Type B pancreatic cell (in vitro differentiated cells): ENCODE data around the gene LPCAT1. TPM values are rescaled to one million over a fixed set of nuclear protein-coding genes. Genes with fewer than 3 reads are reported as not detected.

ENCODE experiments used
- DNase-seq: peaks from one replicate; pipeline ENCODE4 v3.0.0; 2021; ENCODE audit warnings: mixed read lengths; ENCODE audit not compliant: unreplicated experiment; ENCODE audit errors: extremely low spot score
- H3K27ac Mint-ChIP-seq: 2 replicates; pipeline ENCODE4 v1.8.0; 2021; ENCODE audit warnings: mild to moderate bottlenecking, mixed read lengths
- H3K27me3 Mint-ChIP-seq: 2 replicates; pipeline ENCODE4 v1.8.0; 2021; ENCODE audit warnings: mixed read lengths
- H3K36me3 Mint-ChIP-seq: 2 replicates; pipeline ENCODE4 v1.8.0; 2021; ENCODE audit warnings: mixed read lengths
- H3K4me1 Mint-ChIP-seq: one replicate; pipeline ENCODE4 v1.8.0; 2021; ENCODE audit warnings: mixed read lengths; ENCODE audit not compliant: unreplicated experiment
- H3K4me3 Mint-ChIP-seq: 2 replicates; pipeline ENCODE4 v1.8.0; 2021; ENCODE audit warnings: mild to moderate bottlenecking, mixed read lengths
- H3K9me3 Mint-ChIP-seq: 2 replicates; pipeline ENCODE4 v1.8.0; 2021; ENCODE audit warnings: mixed read lengths
- total RNA-seq: library from RNA; stranded (reverse); gene quantifications from 2 replicates; pipeline ENCODE4 v1.2.1, GENCODE V29; 2021; ENCODE audit warnings: low replicate concordance
- TF ChIP-seq, protein P1 (sequence below): fragments of 200-600 bp; sonication (generic); conservative IDR thresholded peaks from 2 replicates; pipeline ENCODE4 v1.5.0; 2021; ENCODE audit warnings: antibody characterized with exemption, mild to moderate bottlenecking

Gene LPCAT1
- total RNA-seq, 1 donor from 2014 or later: 91.6 TPM

- H3K9me3 Mint-ChIP-seq: no peaks in the 10 kb centered on the region
- no peaks in the 10 kb centered on the region for H3K36me3 Mint-ChIP-seq
- H3K4me3 Mint-ChIP-seq: no peak overlapping the region
Measured at GRCh38 chr5:1526681-1527131, 2.9 kb upstream of the LPCAT1 start.

GRCh38 chr5:1526190-1526631, 2.5 kb upstream of the LPCAT1 start:
- no peaks in the 10 kb centered on the region for H3K27me3 Mint-ChIP-seq
- H3K36me3 Mint-ChIP-seq: no peaks in the 10 kb centered on the region
- H3K4me3 Mint-ChIP-seq: no peak overlapping the region
- H3K9me3 Mint-ChIP-seq: no peaks in the 10 kb centered on the region
- no peak overlapping the region for H3K27ac Mint-ChIP-seq
- DNase-seq: peak; percentile 57
- peaks cover 13% of the 10 kb centered on the region for H3K4me1 Mint-ChIP-seq
- TF ChIP-seq, protein P1, sequence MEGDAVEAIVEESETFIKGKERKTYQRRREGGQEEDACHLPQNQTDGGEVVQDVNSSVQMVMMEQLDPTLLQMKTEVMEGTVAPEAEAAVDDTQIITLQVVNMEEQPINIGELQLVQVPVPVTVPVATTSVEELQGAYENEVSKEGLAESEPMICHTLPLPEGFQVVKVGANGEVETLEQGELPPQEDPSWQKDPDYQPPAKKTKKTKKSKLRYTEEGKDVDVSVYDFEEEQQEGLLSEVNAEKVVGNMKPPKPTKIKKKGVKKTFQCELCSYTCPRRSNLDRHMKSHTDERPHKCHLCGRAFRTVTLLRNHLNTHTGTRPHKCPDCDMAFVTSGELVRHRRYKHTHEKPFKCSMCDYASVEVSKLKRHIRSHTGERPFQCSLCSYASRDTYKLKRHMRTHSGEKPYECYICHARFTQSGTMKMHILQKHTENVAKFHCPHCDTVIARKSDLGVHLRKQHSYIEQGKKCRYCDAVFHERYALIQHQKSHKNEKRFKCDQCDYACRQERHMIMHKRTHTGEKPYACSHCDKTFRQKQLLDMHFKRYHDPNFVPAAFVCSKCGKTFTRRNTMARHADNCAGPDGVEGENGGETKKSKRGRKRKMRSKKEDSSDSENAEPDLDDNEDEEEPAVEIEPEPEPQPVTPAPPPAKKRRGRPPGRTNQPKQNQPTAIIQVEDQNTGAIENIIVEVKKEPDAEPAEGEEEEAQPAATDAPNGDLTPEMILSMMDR: no peak

More at GRCh38 chr5:1526681-1527131, 2.9 kb upstream of the LPCAT1 start:
- H3K27me3 Mint-ChIP-seq: no peaks in the 10 kb centered on the region
- TF ChIP-seq, protein P1: no peak
- H3K27ac Mint-ChIP-seq: no peak overlapping the region
- DNase-seq: no peak
- peaks cover 11% of the 10 kb centered on the region for H3K4me1 Mint-ChIP-seq

DNA sequence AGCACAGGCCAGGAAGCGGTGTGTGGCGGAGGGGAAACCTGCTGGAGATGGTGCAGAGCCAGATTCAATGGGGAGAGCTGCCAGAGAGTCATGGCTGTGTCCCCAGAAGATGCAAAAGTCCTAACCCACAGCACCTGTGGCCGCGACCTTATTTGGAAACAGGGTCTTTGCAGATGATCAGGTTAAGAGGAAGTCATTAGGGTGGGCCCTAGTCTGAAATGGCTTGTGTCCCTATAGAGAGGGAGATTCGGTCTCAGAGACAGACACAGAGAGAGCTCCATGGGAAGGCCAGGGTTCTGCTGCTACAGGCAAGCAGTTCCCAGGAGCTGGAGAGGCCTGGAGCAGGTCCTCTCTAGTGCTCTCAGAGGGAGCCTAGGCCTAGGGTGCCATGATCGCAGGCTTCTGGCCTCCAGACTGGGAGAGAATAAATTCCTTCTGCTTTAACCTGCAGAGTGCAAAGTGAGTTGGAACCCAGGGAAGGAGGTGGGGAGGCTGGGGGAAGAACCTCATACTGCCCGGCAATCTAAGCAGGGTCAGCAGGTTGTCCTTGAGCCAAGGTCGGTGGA, 1.9 kb upstream of the LPCAT1 start:
- Mint-ChIP-seq H3K27me3 (no peaks in the 10 kb centered on the region), H3K4me3 (no peak overlapping the region), H3K4me1 (peaks cover 17% of the 10 kb centered on the region), H3K27ac (peak overlapping the region; percentile 13), H3K36me3 (no peaks in the 10 kb centered on the region), H3K9me3 (no peaks in the 10 kb centered on the region)
- TF ChIP-seq, protein P1: no peak
- DNase-seq: no peak

- H3K4me1 Mint-ChIP-seq: peaks cover 17% of the 10 kb centered on the region
- no peaks in the 10 kb centered on the region for H3K9me3 Mint-ChIP-seq
- H3K36me3 Mint-ChIP-seq: no peaks in the 10 kb centered on the region
- DNase-seq: peak; percentile 67
- peak overlapping the region; percentile 72 for H3K4me3 Mint-ChIP-seq
- no peak overlapping the region for H3K27ac Mint-ChIP-seq
- TF ChIP-seq, protein P1: no peak
- no peaks in the 10 kb centered on the region for H3K27me3 Mint-ChIP-seq
Measured at GRCh38 chr5:1524799-1525623, 1.3 kb upstream of the LPCAT1 start.

GRCh38 chr5:1524481-1524798, 680 bp upstream of the LPCAT1 start:
- DNase-seq: no peak
- Mint-ChIP-seq H3K27me3 (no peaks in the 10 kb centered on the region), H3K36me3 (no peaks in the 10 kb centered on the region), H3K27ac (no peak overlapping the region), H3K4me3 (peak overlapping the region; percentile 62), H3K9me3 (no peaks in the 10 kb centered on the region), H3K4me1 (peaks cover 17% of the 10 kb centered on the region)
- TF ChIP-seq, protein P1: no peak
